Activated T-cell treated with anti-CD3 and anti-CD28 coated beads, Interleukin-2, amount 50 U/mL, for 48 hours (primary cell): Measurements from ENCODE around the gene CC2D1A.
"Not testable (repeated sequence)": the region's sequence is repeated elsewhere in the genome, so short reads cannot be mapped to it uniquely, and the experiment has no call there.

ENCODE experiments used
- DNase-seq, 2 experiments: peaks; one replicate each; pipeline ENCODE4 v3.0.0-alpha.2; 2020

The CC2D1A gene

DNA sequence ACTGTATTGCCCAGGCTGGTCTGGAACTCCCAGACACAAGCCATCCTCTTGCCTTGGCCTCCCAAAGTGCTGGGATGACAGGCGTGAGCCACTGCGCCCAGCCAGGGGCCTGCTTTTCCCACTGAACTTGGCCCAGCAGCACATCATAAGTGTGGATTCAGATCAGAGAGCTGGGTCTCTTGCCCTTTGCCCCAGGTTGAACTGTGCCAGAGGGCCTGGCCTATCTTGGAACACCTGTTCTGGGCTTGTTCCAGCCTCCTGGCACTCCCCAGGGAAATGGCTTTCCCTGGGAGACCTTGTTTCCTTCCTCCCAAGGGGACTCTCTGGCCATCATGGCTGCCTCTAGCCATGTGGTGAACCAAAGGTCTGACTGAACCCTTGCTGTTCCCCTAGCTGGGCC, 3.4 kb downstream of the CC2D1A start:
- no peak for DNase-seq

DNA sequence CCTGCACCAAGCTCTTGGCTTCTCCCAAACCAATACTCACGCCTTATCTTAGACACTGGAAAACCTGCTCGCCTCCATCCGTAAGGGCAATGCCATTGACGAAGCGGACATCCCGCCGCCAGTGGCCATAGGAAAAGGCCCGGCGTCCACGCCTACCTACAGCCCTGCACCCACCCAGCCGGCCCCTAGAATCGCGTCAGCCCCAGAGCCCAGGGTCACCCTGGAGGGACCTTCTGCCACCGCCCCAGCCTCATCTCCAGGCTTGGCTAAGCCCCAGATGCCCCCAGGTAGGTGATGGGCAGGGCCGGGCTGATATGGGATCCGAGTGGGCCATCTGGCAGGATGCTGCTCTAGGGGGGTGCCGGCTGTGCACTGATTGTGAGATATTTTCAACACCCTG, 7.4 kb downstream of the CC2D1A start:
- no peak for DNase-seq

DNA sequence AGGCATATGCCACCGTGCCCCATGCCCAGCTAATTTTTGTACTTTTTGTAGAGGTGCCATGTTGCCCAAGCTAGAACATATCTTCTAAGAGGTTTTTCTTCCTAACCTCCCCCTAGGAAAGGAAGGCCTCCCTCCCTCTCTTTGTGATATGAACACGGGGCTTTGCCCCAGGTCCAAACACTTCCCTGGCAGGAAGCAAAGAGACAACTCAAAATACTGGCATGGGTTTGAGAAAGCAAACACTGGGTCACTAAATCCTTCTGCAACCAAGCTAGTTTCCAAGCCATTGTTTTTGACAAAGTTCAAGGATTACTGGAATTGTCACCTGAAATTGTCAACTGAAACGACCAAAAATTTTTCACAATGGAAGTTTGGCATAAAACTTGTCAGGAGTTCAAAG, 8.8 kb downstream of the CC2D1A start:
- no peak for DNase-seq

DNA sequence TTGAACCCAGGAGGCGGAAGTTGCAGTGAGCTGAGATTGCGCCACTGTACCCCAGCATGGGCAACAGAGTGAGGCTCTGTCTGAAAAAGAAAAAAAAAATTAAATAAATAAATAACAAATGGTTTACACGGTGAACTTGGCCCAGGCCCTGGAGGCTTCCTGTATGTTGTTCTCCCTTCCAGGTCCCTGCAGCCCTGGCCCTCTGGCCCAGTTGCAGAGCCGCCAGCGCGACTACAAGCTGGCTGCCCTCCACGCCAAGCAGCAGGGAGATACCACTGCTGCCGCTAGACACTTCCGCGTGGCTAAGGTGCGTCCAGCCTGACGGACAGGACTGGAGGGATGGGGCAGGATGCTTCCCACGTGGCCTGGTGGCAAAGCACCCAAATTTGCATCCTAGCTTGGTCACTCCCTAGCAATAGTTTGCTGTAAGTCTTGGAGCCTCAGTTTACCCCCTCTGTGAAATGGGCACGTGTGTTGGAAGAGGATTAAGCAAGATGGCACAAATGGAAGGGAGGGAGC, 11.9 kb downstream of the CC2D1A start:
- no peak for DNase-seq

DNA sequence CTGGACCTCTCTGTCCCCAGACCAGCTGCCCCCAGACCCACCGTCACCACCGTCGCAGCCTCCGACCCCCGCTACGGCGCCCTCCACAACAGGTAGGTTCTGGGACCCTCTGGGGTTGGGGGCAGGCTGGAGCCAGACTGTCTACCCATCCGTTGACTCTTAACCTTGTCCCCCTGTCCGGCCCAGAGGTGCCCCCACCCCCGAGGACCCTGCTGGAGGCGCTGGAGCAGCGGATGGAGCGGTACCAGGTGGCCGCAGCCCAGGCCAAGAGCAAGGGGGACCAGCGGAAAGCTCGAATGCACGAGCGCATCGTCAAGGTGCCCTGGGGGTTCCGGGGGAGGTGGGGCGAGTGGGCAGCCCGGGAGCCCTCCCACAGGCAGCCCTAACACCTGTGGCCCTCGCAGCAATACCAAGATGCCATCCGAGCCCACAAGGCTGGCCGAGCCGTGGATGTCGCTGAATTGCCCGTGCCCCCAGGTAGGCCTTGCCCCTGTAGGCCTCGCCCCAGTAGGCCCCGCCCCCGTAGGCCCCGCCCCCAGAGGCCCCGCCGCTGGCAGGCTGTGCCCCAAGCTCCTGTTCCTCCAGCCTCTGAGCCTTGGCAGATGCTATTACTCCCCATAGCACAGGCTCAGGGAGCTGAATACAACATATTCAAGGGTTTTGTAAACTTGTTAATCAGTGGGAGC, 12.9 kb downstream of the CC2D1A start:
- no peak for DNase-seq

DNA sequence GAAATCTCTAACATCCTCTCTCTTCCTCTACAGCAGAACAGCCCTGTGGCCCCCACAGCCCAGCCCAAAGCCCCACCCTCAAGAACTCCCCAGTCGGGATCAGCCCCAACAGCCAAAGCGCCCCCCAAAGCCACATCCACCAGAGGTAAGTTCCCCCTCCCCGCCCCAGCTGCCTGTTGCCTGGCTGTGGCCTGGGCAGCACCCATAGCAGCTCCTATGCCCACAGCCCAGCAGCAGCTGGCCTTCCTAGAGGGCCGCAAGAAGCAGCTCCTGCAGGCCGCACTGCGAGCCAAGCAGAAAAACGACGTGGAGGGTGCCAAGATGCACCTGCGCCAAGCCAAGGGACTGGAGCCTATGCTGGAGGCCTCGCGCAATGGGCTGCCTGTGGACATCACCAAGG, 14.5 kb downstream of the CC2D1A start:
- no peak for DNase-seq

DNA sequence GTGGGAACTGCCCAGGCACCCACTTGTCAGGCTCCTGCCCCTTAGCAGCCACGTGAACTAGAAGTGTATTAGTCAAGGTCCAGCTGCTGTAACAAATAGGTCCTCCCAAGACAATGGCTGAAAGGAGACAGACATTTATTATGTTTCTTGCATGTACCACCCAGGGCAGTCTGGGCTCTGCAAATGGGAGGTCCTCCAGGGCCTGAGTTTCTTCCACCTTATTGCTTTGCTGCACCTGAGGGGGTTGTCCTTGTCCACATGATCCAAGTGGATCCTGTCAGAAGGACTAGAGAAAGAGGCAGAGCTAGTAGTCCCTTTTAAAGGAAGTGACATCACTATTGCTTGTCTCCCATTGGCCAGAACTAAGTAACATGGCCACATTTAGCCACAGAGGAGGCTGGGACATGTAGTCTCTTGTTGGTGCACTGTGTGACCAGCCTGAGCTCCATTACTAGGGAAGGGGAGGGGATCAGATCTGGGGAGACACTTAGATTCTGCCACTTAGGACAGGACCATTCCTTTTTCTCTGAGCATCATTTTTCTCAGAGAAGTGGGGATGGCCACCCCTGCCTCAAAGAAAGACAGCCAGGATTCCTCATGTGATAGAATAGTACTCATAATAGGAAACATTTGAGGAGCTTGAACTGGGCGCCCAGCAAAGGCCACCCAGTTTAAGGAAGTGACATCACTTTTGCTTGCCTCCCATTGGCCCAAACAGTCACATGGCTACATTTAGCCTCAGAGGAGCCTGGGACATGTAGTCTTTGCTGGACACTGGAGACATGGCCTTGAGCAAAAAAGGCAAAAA, 15.1 kb downstream of the CC2D1A start:
- DNase-seq: peak; percentile 43 to 51

DNA sequence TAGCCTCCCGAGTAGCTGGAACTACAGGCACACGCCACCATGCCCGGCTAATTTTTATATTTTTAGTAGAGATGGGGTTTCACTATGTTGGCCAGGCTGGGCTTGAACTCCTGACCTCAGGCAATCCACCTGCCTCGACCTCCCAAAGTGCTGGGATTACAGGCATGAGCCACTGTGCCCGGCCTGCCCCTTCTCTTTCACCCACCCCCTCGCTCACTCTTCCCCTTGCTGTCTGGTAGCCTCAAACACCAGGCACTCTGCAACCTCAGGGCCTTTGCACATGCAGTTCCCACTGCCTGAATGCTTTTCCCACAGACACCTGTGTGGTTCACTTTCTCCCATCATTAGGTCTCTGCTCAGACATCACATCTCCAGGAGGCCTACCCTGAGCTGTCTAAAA, 16.1 kb downstream of the CC2D1A start:
- not testable (repeated sequence) for DNase-seq

DNA sequence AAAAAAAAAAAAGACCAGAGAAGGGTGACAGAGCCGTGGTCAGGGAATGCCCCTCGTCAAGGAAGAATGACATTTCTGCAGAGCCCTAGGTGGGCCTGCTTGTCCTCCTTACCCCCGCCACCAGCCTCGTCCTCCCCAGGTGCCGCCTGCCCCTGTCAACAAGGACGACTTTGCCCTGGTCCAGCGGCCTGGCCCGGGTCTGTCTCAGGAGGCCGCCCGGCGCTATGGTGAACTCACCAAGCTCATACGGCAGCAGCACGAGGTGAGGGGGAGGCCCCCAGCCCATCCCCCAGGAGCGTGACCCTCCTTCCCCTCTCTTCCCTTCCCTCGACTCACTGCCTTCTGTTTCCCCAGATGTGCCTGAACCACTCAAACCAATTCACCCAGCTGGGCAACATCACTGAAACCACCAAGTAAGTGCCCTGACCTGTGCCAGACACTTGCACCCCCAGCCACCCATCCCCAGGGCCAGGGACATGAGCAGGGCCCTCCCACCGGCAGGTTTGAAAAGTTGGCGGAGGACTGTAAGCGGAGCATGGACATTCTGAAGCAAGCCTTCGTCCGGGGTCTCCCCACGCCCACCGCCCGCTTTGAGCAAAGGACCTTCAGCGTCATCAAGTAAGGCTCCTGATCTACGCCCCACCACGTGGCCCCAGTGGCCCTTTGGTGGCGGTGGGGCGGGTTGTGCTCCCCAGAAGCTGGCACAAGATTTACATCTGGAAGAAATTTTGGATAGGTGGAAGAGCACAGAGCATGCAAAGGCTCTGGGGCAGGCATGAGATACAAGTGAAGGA, 17.4 kb downstream of the CC2D1A start:
- DNase-seq: no peak

DNA sequence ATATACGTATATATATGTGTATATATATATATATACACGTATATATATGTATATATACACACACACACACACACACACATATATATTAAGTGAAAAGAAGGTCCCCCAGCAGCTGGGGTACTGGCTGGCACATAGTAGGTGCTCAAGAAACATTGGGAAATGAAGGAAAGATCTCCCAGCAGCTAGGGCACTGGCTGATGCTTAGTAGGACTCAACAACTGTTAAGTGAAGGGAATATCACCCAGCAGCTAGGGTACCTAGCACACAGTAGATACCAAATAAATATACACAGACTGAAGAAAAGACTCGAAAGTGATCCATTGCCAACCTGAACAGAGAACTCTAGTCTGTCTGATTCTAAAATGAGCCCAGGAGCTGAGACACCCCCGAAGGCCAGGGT, 20.0 kb downstream of the CC2D1A start:
- no peak for DNase-seq

DNA sequence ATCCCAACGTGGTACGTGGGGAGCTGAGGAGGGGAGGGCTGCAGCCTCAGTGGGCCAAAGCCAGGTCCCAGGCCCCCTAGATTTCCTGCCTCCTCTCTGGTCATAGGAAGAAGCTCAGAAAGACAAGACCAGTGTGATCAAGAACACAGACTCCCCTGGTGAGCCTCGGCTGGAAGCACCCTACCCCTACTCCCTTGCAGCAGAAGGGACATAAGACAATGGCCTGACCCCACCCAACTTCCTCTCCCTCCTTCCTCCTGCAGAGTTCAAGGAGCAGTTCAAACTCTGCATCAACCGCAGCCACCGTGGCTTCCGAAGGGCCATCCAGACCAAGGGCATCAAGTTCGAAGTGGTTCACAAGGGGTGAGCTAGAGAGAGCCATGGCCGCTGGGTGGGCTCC, 20.7 kb downstream of the CC2D1A start:
- DNase-seq: no peak

DNA sequence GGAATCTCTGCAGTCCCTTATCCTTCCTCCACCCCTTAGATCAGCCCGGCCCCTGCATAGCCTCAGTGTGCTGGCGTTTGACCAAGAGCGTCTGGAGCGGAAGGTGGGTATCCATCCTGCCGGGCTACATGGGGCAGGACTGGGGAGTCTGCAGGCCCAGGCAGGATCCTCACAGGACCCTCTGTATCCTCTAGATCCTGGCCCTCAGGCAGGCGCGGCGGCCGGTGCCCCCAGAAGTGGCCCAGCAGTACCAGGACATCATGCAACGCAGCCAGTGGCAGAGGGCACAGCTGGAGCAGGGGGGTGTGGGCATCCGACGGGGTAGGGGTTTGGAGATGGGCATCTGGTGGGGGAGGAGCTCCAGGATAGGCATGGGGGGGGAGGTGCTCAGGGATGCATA, 23.3 kb downstream of the CC2D1A start:
- DNase-seq: no peak

DNA sequence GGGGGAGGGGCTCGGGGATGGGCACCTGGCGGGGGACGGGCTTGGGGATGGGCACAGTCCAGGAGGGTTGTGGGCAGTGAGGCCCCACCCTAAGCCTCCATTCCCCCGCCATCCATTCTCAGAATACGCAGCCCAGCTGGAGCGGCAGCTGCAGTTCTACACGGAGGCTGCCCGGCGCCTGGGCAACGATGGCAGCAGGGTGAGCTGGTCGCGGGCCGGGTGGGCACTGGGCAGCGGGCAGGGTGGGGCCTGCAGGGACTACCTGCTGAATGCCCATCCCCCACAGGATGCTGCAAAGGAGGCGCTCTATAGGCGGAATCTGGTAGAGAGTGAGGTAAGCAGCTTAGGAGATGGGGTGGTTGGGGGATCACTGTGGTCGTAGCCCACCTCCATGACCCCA, 24.0 kb downstream of the CC2D1A start:
- DNase-seq: no peak

DNA sequence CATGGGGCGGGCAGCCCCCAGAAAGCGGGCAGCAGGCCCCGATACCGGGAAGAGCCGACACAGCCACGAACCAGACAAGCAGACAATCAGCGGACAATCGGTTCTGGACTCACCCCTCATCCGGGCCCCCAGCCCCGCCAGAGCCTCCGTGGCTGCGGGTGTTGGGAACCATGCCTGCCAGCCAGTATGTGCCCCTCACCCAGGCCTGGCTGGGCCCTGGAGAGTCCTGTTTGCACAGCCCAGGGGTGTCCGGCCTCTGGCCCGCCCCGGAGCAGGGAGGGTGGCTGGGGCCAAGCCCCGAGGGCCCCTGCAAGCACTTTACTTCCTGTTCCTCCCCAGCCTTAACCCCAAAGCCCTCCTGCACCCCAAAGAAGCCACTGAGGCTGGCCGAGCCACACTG, 24.4 kb downstream of the CC2D1A start:
- no peak for DNase-seq

DNA sequence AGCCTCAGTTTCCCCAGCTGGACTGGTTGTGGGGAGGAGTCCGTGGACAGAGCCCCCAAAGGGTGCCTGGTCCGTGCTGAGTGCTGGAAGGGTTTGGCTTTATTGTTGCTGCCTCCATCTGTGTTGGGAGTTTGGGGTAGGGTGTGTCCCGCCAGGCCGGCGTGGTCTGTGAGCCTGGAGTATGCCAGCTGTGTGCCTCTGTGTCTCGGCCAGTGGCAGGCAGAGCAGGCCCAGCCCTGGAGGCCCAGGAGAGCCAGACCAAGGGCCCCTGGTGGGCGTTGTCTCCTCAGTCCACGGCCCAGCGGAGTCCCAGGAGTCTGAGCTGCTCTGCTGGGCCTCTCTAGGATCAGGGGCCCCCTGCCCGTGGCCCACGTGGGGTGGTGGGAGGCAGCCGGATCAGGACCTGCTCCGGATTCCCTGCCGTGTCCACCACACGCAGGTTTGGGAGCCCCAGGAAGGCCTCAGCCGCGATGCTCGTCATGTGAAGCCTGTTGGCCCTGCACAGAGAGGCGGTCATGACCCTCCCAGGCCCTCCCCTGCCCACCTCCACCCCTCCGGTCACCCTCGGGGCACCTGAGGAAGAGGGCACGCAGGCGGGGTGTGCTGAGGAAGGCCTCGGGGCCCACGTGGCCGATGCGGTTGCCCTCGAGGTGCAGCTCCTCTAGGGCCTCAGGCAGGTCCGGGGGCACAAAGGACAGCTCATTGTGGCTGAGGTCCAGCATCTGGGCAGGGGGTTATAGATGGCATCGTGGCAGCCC, 25.6 kb downstream of the CC2D1A start:
- no peak for DNase-seq

DNA sequence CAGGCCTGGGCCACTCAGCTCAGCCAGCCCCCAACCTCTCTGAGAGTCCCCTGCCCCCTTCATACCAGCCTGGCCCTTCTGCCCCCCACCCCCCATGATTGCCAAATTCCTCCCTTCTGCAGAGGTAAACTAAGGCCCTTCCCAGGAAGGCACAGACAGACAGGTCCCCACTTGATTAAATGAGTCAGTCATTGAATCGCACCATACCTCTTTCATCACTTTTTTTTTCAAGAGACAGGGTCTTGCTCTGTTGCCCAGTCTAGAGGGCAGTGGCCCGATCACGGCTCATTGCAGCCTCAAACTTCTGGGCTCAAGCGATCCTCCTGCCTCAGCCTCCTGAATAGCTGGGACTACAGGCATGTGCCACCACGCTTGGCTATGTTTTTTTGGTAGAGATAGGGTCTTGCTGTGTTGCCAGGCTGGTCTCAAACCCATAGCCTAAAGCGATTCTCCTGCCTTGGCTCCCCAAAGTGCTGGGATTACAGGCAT, 26.2 kb downstream of the CC2D1A start:
- DNase-seq: no peak

DNA sequence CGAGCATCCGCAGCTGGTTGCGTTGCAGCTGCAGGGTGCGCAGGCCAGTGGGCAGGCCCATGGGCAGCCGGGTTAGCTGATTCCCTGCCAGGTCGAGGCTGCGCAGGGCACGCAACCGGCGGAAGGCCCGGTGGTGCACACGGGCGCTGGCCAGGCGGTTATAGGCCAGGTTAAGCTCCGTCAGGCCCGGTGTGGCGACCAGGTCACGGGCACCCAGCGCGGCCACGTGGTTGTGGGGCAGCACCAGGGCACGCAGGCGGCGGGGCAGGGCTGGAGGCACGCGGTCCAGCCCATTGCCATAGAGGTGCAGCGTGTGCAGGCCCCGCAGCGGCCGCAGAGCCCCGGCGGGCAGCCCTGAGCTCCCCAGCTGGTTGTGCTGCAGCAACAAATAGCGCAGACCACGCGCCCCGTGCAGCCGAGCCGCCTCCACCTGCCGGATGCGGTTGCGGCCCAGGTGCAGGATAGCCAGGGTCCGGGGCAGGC, 27.0 kb downstream of the CC2D1A start:
- DNase-seq: no peak

DNA sequence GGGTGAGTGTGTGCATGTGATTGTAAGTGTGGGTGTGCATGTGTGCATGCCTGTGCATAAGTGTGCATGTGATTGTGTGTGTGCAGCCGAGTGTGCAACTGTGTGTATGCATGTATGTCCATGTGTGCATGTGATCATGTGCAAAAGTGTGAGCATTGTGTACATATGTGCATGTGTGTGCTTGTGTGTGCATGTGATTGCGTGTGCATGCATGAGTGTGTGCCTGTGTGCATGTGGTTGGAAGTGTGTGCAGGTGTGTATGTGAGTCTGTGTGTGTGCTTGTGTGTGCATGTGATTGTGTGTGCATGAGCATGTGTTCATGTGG, 28.7 kb downstream of the CC2D1A start:
- DNase-seq: no peak

DNA sequence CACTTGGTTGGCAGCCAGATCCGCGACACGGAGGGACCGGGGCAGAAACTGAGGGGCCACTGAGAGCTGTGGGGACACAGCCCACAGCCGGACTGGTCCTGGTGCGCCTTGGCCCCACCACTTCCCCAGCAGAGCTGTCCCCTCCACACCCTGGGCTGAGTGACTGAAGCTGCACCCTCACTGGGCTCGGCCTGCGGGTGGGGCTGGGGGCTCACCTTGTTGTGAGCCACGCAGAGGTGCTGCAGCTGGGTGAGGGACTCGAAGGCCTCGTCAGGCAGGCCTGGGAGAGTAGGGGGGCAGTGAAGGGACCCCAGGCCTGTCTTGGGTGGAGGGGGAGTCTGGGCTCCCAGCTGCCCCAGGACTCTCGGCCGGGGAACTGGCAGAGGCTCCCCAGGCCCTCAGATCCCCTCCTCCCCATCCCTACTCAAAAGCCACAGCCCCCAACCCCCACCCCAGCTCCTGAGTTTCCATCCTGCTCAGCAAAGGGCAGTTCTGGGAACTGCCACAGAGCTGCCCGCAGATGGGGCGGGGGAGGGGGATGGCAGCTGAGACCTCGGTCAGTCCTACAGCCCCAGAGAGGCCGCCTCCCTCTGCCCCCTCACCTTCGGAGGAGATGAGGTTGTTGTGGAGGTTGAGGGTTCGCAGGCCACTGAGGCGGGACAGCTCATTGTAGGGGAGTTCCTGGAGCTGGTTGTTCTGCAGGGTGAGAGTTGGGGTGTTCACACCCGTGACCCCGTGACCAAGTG, 29.9 kb downstream of the CC2D1A start:
- DNase-seq: no peak

DNA sequence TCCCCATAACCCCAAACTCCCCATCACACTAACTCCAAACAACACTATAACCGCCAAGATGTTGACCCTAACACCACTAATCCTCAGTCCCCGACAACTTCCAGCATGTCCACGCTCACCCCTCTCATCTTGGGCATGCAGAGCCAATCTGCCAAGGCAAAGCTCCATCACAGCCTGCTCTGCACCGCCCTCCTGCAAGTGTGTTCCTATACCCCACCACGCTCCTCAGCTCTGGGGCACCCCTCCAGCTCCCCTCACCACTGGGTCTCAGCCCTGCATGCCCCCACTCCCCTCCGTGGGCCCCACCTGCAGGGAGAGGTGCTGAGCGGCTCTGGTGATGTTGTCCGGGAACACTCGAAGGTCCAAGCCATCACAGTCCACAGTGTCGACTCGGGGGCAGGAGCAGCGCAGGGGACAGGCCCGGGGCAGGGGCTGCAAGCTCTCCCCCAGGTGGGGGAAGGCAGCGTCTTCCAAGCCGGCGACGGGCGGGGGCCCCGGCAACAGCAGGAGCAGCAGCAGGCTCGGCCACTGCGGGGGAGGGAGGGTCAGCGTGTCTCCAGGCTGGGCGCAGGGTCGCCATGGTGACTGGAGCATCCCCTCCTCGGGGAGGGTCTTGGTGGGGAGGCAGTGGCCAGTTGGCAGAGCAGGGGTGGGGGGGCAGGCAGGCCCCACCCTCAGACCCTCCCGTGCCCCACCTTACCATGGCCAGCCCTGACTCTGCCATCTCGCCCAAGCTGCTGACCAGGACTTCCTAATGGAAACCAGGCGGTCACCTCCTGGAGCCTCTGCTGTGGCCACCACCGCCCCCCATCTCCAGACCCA, 31.7 kb downstream of the CC2D1A start:
- DNase-seq: no peak
